Measurements from ENCODE around the gene RAB14.

RAB14 gene

DNA sequence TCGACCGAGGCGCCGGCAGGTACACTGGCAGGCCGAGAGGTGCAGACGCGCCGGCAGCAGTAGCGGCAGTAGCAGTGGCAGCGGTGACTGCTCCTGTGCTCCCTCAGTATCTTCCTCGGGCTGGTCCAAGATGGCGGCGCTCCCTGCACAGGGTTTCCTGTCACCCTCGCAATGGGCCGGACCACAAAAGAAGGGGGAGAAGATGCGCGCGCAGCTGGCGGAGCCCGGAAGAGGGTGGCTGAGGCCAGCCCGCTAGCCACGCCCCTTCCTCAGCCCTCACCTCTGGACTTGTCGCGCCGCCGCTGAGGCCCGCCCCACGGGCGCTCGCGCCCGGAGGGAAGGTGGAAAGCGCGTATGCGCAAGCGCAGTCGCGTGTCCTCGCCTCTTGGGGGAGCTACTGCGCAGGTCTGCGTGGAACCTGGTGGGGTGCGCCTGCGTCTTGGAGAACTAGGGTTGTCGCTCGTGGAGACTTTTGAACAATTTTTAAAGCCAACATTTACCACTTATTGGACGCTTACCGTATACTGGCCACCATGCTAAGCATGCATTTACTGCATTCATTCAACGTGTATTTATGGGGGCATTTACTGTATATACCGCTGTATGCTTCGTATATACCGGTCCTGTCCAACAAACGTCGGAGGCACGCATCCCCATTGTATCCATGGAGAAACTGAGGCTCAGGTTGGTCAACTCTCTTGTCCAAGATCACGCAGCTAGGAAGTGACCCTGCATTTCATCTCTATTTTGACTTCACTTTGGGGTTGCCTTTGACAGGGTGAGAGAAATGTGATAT is at the start of gene RAB14:
Gene RAB14 (minus strand): TSS at position 132 of the 796 bp plus-strand sequence. CDS start 8,457 bp downstream, outside the sequence.
- peak; percentile 100 for DNase-seq (ENCODE audit: extremely low read depth in 1 of 2, low read depth in 1 of 2)

GRCh38 chr9:121249563-121249962 is 47.9 kb upstream of the RAB14 start:
- no peak for DNase-seq (ENCODE audit: extremely low read depth in 1 of 2, low read depth in 1 of 2)

DNA sequence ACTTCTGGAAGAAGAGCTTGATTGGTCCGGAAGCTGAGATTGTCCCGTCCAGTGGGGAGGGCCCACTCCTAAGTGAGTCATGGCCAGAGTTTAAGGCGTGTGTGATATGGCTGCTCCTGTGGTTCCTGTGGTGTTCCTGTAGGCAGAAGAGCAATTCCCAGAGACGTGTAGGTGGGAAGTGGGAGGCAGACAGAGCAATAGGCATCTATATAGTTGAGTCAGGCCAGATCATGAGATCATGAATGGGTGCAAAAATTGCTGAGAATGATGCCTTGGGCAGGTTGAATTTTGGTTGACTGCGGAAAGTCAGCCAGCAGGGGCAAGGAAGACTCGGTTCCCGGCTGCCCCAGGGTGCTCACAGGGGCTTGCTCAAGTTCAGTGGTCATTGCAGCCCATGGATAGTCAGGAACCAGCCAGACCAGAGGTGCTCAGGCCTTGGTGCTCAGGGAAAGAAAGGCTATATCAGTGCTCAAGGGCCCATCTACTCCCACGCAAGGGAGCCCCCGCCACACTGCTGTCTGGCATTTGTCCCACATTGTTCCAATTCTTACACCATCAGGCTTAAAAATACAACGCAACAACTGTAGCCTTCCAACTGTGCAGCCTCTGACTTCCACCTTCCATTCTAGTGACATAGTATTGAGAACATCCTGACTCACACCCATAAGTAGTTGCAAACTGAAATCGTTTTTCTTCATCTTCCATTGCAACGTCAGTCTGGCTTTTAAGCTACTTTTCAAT is 45.3 kb upstream of the RAB14 start:
- no peak for DNase-seq (ENCODE audit: extremely low read depth in 1 of 2, low read depth in 1 of 2)

GRCh38 chr9:121242959-121243346 is 41.3 kb upstream of the RAB14 start:
- no peak for DNase-seq (ENCODE audit: extremely low read depth in 1 of 2, low read depth in 1 of 2)

DNA sequence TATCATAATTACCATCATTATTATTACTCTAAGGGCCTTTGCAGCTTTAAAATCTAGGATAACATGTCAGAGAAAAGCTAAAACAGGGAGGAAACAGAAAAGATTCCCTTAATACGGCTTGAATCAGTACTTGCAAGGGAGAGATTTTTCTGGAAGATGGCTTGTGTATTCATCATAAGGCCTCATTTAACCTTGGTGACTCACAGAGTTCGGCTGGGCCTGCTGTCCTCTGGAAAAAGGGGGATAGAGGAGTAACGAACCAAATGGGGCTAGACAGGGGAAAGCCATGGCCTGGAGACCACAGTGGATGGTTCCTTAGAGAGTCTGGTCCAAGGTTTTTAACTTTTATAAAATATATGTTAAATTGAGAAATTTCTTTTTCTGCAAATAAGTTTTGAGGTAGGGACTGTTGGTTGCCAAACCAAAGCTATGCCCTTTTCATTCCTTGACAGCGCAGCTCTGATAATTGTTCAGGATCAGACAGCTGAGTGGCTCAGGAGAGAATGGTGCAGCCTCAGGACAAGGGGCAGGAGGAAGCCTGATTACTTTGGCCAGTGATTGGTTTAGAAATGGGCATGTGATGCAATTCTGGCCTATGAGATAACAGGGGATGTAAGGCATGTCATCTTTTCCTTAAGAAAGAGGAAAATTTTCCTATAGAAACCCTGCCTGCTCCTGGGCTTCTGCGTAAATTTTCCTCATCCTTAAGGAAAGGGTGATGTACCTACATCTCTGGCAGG is 40.7 kb upstream of the RAB14 start:
- DNase-seq (ENCODE audit: extremely low read depth in 1 of 2, low read depth in 1 of 2), result no peak

DNA sequence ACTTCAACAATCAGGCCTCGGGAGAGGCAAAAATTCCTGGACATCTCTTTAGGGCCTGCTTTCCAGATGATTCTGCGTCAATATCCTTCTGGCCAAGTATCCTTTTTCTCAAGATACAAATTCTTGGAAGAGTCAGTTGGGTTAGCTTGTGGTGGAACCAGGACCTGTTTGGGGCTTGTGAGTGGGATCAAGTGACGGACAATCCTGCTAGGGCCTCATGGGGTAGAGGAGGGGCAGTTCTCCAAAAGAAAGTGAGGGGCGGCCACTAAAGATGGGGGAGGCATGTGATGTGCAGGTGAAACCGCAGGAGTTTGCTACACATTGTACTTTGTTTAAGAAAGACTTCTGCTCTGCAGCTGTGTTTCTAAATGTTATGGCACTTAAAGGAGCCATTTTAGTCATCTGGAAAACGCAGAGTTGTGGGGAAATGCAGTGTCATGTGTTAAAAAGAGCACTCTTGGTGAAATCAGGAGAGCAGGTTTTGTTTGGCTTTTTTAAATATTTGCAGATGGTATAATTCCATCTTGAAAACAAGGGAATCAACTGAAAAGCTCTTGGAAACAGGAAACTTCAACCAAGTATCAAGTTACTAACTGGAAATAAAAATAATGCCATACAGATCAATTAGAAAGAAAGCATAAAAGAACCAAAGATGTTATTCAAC is 38.9 kb upstream of the RAB14 start:
- DNase-seq (ENCODE audit: extremely low read depth in 1 of 2, low read depth in 1 of 2), result no peak

- no peak for DNase-seq (ENCODE audit: extremely low read depth in 1 of 2, low read depth in 1 of 2)
These were observed 38.2 kb upstream of the RAB14 start for GRCh38 chr9:121239851-121240250.

GRCh38 chr9:121239071-121239470 is 37.4 kb upstream of the RAB14 start:
- DNase-seq (ENCODE audit: extremely low read depth in 1 of 2, low read depth in 1 of 2), result no peak

GRCh38 chr9:121237916-121238315 is 36.2 kb upstream of the RAB14 start:
- no peak for DNase-seq (ENCODE audit: extremely low read depth in 1 of 2, low read depth in 1 of 2)

- DNase-seq (ENCODE audit: extremely low read depth in 1 of 2, low read depth in 1 of 2), result no peak
These were observed 33.8 kb upstream of the RAB14 start for GRCh38 chr9:121235512-121235911.

- no peak for DNase-seq (ENCODE audit: extremely low read depth in 1 of 2, low read depth in 1 of 2)
These were observed 33.1 kb upstream of the RAB14 start for GRCh38 chr9:121234832-121235161.

DNA sequence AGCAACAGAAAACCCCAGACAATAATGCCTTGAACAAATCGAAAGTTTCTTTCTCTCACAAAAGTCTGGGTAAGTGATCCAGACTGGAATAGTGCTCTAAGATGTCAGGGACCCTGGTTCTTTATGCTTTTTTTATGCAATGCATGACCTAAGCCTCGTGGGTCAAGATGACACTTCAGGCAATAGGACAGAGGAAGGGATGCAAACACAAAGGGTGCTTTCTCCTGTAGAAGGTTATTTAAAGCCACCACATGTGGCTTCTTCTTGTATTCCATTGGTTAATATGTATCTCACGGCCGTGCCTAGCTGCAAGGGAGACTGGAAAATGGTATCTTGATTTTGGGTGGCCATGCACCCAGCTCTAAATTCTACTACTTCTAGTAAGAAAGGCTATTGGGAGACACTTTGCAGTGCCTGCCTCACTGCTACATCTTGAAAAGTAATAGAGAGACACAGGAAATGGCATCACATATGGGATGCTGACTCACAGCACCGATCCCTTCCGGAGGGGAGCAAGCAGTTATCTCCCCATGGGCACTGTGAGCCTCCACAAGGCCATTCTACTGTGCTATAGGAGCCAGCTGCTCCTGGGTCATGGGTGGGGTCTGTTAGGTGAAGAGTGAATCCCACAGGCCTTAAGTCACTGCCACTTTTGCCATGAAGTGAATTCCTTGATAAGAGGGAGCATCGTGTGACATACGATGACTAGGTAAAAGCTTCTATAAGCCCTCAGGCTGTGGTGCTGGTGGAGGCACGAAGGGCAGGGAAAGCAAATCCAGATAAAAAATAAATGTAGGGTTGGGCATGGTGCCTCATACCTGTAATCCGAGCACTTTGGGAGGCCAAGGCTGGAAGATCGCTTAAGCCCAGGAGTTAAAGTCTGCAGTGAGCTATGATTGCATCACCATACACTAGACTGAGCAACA is 32.5 kb upstream of the RAB14 start:
- no peak for DNase-seq (ENCODE audit: extremely low read depth in 1 of 2, low read depth in 1 of 2)

DNA sequence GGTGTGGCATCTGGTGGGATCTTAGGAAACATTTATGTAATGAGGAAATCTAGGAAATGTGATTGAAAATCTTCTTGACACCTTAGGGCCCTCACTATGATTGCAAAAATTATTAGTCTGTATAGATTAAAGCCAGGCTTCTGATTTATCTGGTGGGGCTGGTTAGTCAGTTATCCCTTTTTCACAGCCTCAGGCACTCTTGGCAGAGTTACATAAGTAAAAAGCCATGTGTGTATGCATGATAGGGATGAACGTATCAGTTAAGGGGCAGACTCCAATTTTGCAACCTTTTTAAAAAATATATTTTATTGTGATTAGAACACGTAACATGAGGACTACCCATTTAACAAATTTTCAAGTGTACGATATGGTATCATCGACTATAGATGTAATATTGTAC is 30.6 kb upstream of the RAB14 start:
- DNase-seq (ENCODE audit: extremely low read depth in 1 of 2, low read depth in 1 of 2), result no peak

DNA sequence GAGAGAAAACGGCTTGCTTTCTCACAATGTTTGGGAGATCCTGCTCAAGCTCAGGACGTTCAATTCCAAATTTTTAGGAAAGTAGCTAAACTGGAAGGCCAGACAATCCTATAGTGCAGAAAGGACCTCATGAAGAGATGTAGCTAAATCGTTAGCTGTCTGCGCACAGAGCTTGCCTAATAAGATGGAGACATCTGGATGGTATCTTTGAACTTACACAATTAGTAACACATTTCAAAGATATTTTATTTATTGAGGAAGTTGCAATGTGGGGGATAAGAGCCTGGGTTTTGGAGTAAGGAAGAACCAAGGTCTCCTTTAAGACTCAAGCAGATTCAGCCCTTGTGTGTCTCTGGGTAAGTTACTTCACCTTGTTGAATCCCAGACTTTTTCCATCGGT is 28.6 kb upstream of the RAB14 start:
- DNase-seq (ENCODE audit: extremely low read depth in 1 of 2, low read depth in 1 of 2), result no peak

DNA sequence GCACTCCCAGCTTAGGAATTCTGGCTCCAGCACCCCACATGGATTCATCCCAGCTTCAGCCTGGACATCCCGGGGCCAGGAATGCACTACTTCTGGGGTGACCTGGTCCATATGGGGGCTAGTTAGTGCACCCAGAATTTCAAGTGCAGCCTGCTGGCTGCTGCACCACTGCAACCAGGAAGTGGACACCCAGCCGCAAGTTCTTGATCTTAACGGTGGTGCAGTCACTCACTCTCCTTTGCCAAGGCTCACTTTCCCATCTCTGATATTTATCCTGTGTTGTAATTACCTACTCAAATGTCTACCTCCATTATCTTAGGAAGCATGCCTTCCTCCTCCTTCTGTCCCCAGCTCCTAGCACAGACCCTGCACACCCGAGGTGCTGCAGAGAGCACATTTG is 26.2 kb upstream of the RAB14 start:
- DNase-seq (ENCODE audit: extremely low read depth in 1 of 2, low read depth in 1 of 2), result no peak

DNA sequence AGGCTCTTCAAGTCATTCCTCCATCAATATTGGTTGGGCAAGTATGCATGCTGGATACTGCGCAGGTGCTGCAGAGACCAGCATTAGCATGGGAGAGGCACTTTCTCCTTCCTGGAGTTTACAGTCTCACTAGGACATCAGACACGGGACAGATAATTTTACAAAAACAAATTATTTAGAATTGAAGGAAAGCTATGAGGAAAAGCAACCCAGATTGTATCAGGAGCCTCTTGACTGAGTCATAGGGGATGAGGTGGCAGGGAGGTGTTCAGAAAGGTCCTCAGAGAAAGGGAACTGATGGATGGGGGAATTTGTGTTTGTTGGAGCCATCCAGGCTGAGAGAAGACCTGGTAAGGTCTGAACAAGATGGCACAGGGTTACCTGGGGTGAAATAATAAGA is 24.5 kb upstream of the RAB14 start:
- no peak for DNase-seq (ENCODE audit: extremely low read depth in 1 of 2, low read depth in 1 of 2)

- DNase-seq (ENCODE audit: extremely low read depth in 1 of 2, low read depth in 1 of 2), result no peak
These were observed 23.6 kb upstream of the RAB14 start for GRCh38 chr9:121225240-121225639.

- no peak for DNase-seq (ENCODE audit: extremely low read depth in 1 of 2, low read depth in 1 of 2)
These were observed 21.0 kb upstream of the RAB14 start for GRCh38 chr9:121222524-121223171.

GRCh38 chr9:121221664-121222055 is 20.0 kb upstream of the RAB14 start:
- no peak for DNase-seq (ENCODE audit: extremely low read depth in 1 of 2, low read depth in 1 of 2)
